HepG2 (cell line): ENCODE measurements around the gene CFAP97. TPM values are rescaled to one million over a fixed set of nuclear protein-coding genes. Genes with fewer than 3 reads are reported as not detected.
A peak's percentile ranks its signal among the peaks of the same experiment; 100 is the strongest.

Experiments
- ATAC-seq: fragments of 200-7000 bp; cut with Tn5 transposase; 3 replicates; pipeline ENCODE4 v1.9.1; 2020; ENCODE audit warnings: mild to moderate bottlenecking, moderate library complexity
- BruUV-seq: library from RNA; stranded (reverse); fragments of 400-500 nt; replicated peaks from 2 replicates; lab custom pipeline; 2021; lab: Mats Ljungman, UMichigan
- CTCF ChIA-PET: fragments of 300-600 bp; formaldehyde crosslinking; extraction: SDS; loops from one replicate; lab custom pipeline; 2021; ENCODE audit warnings: low total read pairs, inconsistent platforms, low intra/inter-chr PET ratio; lab: Yijun Ruan, JAX
- POLR2A ChIA-PET: fragments of 350-600 bp; sonication (Branson Sonifier 250); formaldehyde crosslinking; loops from one replicate; lab custom pipeline; 2020; ENCODE audit warnings: antibody characterized with exemption, inconsistent platforms; lab: Yijun Ruan, JAX
- DNase-seq: peaks from one replicate; pipeline ENCODE4 v3.0.0-alpha.2; 2015; ENCODE audit warnings: low spot score
- FAIRE-seq: peaks from 3 replicates; lab custom pipeline; 2011; peaks lifted over from hg19 to GRCh38; lab: Jason Lieb, UNC
- H2AFZ ChIP-seq: one replicate; pipeline ENCODE4 v1.6.1; 2011; ENCODE audit warnings: low read length, inconsistent platforms
- H3K27ac ChIP-seq: fragments of 300-600 bp; 3 replicates; pipeline ENCODE4 v1.8.0; 2011; ENCODE audit warnings: mixed run types, mild to moderate bottlenecking, mixed read lengths, low read length, inconsistent platforms; ENCODE audit not compliant: insufficient read depth; ENCODE audit errors: extremely low read length
- H3K27me3 ChIP-seq, 2 experiments: fragments of 200-600 bp in 1 of 2; 2 replicates in 1 of 2; 3 replicates in 1 of 2; pipeline versions ENCODE4 v1.6.0 to v1.8.0; 2011; ENCODE audit warnings: low read length in 2 of 2, mild to moderate bottlenecking in 2 of 2, moderate library complexity in 2 of 2, inconsistent platforms in 1 of 2; ENCODE audit not compliant: insufficient read depth in 2 of 2, control insufficient read depth in 1 of 2
- H3K36me3 ChIP-seq, 2 experiments: fragments of 200-600 bp in 1 of 2; replicated peaks in 1 of 2; 2 replicates in 1 of 2; 3 replicates in 1 of 2; pipeline versions ENCODE4 v1.5.1 to v1.8.0; 2011; ENCODE audit warnings: low read length in 2 of 2, inconsistent platforms in 1 of 2; ENCODE audit not compliant: insufficient read depth in 2 of 2, control insufficient read depth in 1 of 2
- H3K4me1 ChIP-seq: 2 replicates; pipeline ENCODE4 v1.5.1; 2012; ENCODE audit warnings: low read length, inconsistent platforms; ENCODE audit not compliant: insufficient read depth
- H3K4me2 ChIP-seq: 2 replicates; pipeline ENCODE4 v1.6.0; 2011; ENCODE audit warnings: low read depth, low read length, inconsistent platforms
- H3K4me3 ChIP-seq, 3 experiments: fragments of 200-600 bp in 1 of 3; sonication (generic), shearing (Covaris generic) in 1 of 3; replicated peaks in 1 of 3; 2 replicates each; pipeline ENCODE4 v1.5.1; 2011 to 2016; ENCODE audit warnings: low read length in 3 of 3, inconsistent platforms in 2 of 3, low read depth in 2 of 3, mild to moderate bottlenecking in 2 of 3, control low read depth in 1 of 3, mixed read lengths in 1 of 3; ENCODE audit not compliant: insufficient read depth in 1 of 3
- H3K79me2 ChIP-seq: one replicate; pipeline ENCODE4 v1.6.1; 2011; ENCODE audit warnings: low read length, inconsistent platforms; ENCODE audit not compliant: insufficient read depth
- H3K9ac ChIP-seq: 2 replicates; pipeline ENCODE4 v1.6.0; 2011; ENCODE audit warnings: mild to moderate bottlenecking, low read depth, low read length, inconsistent platforms; ENCODE audit not compliant: insufficient read depth
- H3K9me3 ChIP-seq: 2 replicates; pipeline ENCODE4 v1.5.1; 2012; ENCODE audit warnings: mild to moderate bottlenecking, low read length
- H4K20me1 ChIP-seq: 2 replicates; pipeline ENCODE4 v1.6.0; 2011; ENCODE audit warnings: inconsistent platforms, mild to moderate bottlenecking, low read length, moderate library complexity; ENCODE audit not compliant: insufficient read depth
- ASH2L ChIP-seq: fragments of 300-600, 200-600 bp; sonication (generic); IDR thresholded peaks from 2 replicates; pipeline ENCODE4 v1.7.0; 2017; ENCODE audit warnings: low read depth, mild to moderate bottlenecking, moderate library complexity, mixed read lengths, low read length; ENCODE audit not compliant: insufficient read length
- FOXM1 ChIP-seq: sonication (generic); formaldehyde crosslinking; IDR thresholded peaks from 2 replicates; pipeline ENCODE4 v1.5.0; 2020; ENCODE audit warnings: missing genetic modification reagents
- FOXO4 ChIP-seq: sonication (generic); formaldehyde crosslinking; conservative IDR thresholded peaks from 2 replicates; pipeline ENCODE4 v1.8.1; 2023; ENCODE audit warnings: missing genetic modification reagents
- FOXP1 ChIP-seq, 2 experiments: fragments of 450-650 bp in 1 of 2; IDR thresholded peaks; 2 replicates each; pipeline ENCODE4 v1.6.1; 2017 to 2018; ENCODE audit warnings: antibody characterized with exemption in 1 of 2
- HOXD1 ChIP-seq: sonication (generic); formaldehyde crosslinking; IDR thresholded peaks from 2 replicates; pipeline ENCODE4 v1.5.0; 2020; ENCODE audit warnings: missing genetic modification reagents
- KLF6 ChIP-seq: IDR thresholded peaks from 2 replicates; pipeline ENCODE4 v1.8.0; 2016; ENCODE audit warnings: missing biosample characterization, missing genetic modification reagents
- LCORL ChIP-seq, 2 experiments: fragments of 450-650 bp in 1 of 2; sonication (generic) in 1 of 2; formaldehyde crosslinking in 1 of 2; IDR thresholded peaks; 2 replicates each; pipeline versions ENCODE4 v1.5.0 to v1.6.1; 2017 to 2020; ENCODE audit warnings: antibody characterized with exemption in 1 of 2, missing genetic modification reagents in 1 of 2
- SP4 ChIP-seq: sonication (generic); formaldehyde crosslinking; IDR thresholded peaks from 2 replicates; pipeline ENCODE4 v1.8.1; 2023; ENCODE audit warnings: mild to moderate bottlenecking, missing genetic modification reagents
- TBX2 ChIP-seq: sonication (generic); formaldehyde crosslinking; IDR thresholded peaks from 2 replicates; pipeline ENCODE4 v1.5.0; 2020; ENCODE audit warnings: missing genetic modification reagents, mild to moderate bottlenecking, borderline replicate concordance
- TMF1 ChIP-seq: sonication (generic); formaldehyde crosslinking; IDR thresholded peaks from 2 replicates; pipeline ENCODE4 v1.8.1; 2022; ENCODE audit warnings: low read depth, missing genetic modification reagents
- TOPORS ChIP-seq: sonication (generic); formaldehyde crosslinking; IDR thresholded peaks from 2 replicates; pipeline ENCODE4 v1.8.0; 2023; ENCODE audit warnings: mild to moderate bottlenecking, missing genetic modification reagents
- ZC3H13 ChIP-seq: sonication (generic); formaldehyde crosslinking; IDR thresholded peaks from 2 replicates; pipeline ENCODE4 v1.8.1; 2023; ENCODE audit warnings: mild to moderate bottlenecking, missing genetic modification reagents, moderate library complexity
- ZFP36L1 ChIP-seq: sonication (generic); formaldehyde crosslinking; IDR thresholded peaks from 2 replicates; pipeline ENCODE4 v1.8.0; 2022; ENCODE audit warnings: mild to moderate bottlenecking, missing genetic modification reagents, moderate library complexity
- ZNF17 ChIP-seq: sonication (generic); formaldehyde crosslinking; IDR thresholded peaks from 2 replicates; pipeline ENCODE4 v1.5.0; 2020; ENCODE audit warnings: mild to moderate bottlenecking, missing genetic modification reagents
- ZNF235 ChIP-seq: sonication (generic); formaldehyde crosslinking; IDR thresholded peaks from 2 replicates; pipeline ENCODE4 v1.8.1; 2023; ENCODE audit warnings: mild to moderate bottlenecking, missing genetic modification reagents, borderline replicate concordance
- ZNF282 ChIP-seq: fragments of 450-650 bp; IDR thresholded peaks from 2 replicates; pipeline ENCODE4 v1.6.1; 2018; ENCODE audit not compliant: partially characterized antibody
- ZNF354B ChIP-seq: sonication (generic); formaldehyde crosslinking; IDR thresholded peaks from 2 replicates; pipeline ENCODE4 v1.8.0; 2022; ENCODE audit warnings: mild to moderate bottlenecking, missing genetic modification reagents
- ZNF460 ChIP-seq: sonication (generic); formaldehyde crosslinking; IDR thresholded peaks from 2 replicates; pipeline ENCODE4 v1.5.1; 2020; ENCODE audit warnings: missing genetic modification reagents, mild to moderate bottlenecking, borderline replicate concordance
- ZNF780A ChIP-seq: sonication (generic); formaldehyde crosslinking; IDR thresholded peaks from 2 replicates; pipeline ENCODE4 v1.8.0; 2022; ENCODE audit warnings: mild to moderate bottlenecking, missing genetic modification reagents, moderate library complexity
- ZSCAN12 ChIP-seq: sonication (generic); formaldehyde crosslinking; IDR thresholded peaks from 2 replicates; pipeline ENCODE4 v1.9.0; 2021; ENCODE audit warnings: mild to moderate bottlenecking, missing genetic modification reagents
- ZSCAN22 ChIP-seq: sonication (generic); formaldehyde crosslinking; IDR thresholded peaks from 2 replicates; pipeline ENCODE4 v1.4.0; 2020; ENCODE audit warnings: mild to moderate bottlenecking, missing genetic modification reagents
- WGBS: methylation state at CpG from one replicate; pipeline ENCODE4 v1.1.6; 2017; ENCODE audit warnings: low lambda C conversion rate; 5-methylcytosine and 5-hydroxymethylcytosine counted together
- in situ Hi-C: cut with HindIII; loops from 2 replicates; pipeline ENCODE4 v1.10.0; 2017; ENCODE audit warnings: low pct_unique_long_range_greater_than_20kb; ENCODE audit not compliant: extremely low pct_ligation_motif_present
- intact Hi-C: fragments of 100-400 bp; cut with micrococcal nuclease; formaldehyde crosslinking; loops from one replicate; pipeline ENCODE4 v1.10.0; 2022; ENCODE audit not compliant: unreplicated experiment
- polyA plus RNA-seq, 8 experiments: library from polyadenylated mRNA; depleted of rRNA in 3 of 8; stranded (reverse) in 7 of 8; unstranded in 1 of 8; fragments of >200 nt; fragmentation: Illumina TruSeq in 4 of 8; extraction: Trizol in 4 of 8; gene quantifications; 2 replicates each; pipeline versions ENCODE4 v1.2.1 to v1.2.3, GENCODE V29; 2011 to 2016; ENCODE audit warnings: low read depth in 4 of 8, missing spikeins in 1 of 8, mixed read lengths in 1 of 8; ENCODE audit not compliant: insufficient read depth in 1 of 8
- total RNA-seq, 5 experiments: library from RNA; depleted of rRNA; stranded (reverse); fragments of >200 nt; fragmentation: Illumina TruSeq; extraction: Trizol; gene quantifications; 2 replicates each; pipeline ENCODE4 v1.2.3, GENCODE V29; 2016; ENCODE audit warnings: low read depth in 1 of 5

The CFAP97 gene
- total and polyA plus RNA-seq, 2 of the 13 experiments (the other 11 are each of a cell fraction or from before 2014, with no cell fraction given) = 32.1 to 44.4 TPM

GRCh38 chr4:185204238-185204910 is 574 bp upstream of the CFAP97 start:
- DNase-seq (no peak), FAIRE-seq (no peak), ATAC-seq (no peak)
- peak overlapping the region; percentile 98 for H3K4me2 ChIP-seq
- intact Hi-C loops (loop anchor here (5.0 kb wide), 2 partner anchors 62 to 193 kb away; partner anchors contain the start of genes ANKRD37, LRP2BP and SLC25A4), in situ Hi-C loops (no loop called here)
- H3K36me3 ChIP-seq = peaks cover 0 to 5% of the 10 kb centered on the region in 2 experiments; a peak in 1 of 5 replicates
- H4K20me1 ChIP-seq = no peaks in the 10 kb centered on the region
- peak overlapping the region; percentile 66 to 82 (median 73) for H3K4me3 ChIP-seq
- H2AFZ ChIP-seq = no peak overlapping the region
- peaks cover 37% of the 10 kb centered on the region for H3K79me2 ChIP-seq
- no peaks in the 10 kb centered on the region for H3K27me3 ChIP-seq
- no peaks in the 10 kb centered on the region for H3K9me3 ChIP-seq
- CTCF ChIA-PET = no interaction called here
- TSS peak; percentile 71 for BruUV-seq
- POLR2A ChIA-PET = interaction anchor here (1.5 kb wide), 1 partner anchor 12 kb away, joined by 3 read pairs; no protein-coding TSS in a partner anchor
- TF ChIP-seq LCORL (IDR thresholded peaks at IDR 0.05) = no peak
- peak; percentile 51; the same call in 1 of the 2 replicates for TF ChIP-seq LCORL (CRISPR knock-in tag; IDR thresholded peaks at IDR 0.05)
- 0 out of 2 replicates have a peak, but pooled peaks have one; percentile 13 for TF ChIP-seq ZSCAN12 (CRISPR knock-in tag)
- TF ChIP-seq ZNF17 = 0 out of 2 replicates have a peak, but pooled peaks have one; percentile 2
- 0 out of 2 replicates have a peak, but pooled peaks have one; percentile 13 for TF ChIP-seq TBX2 (CRISPR knock-in tag)
- TF ChIP-seq ZNF235 (CRISPR knock-in tag) = 0 out of 2 replicates have a peak, but pooled peaks have one; percentile 30
- TF ChIP-seq ASH2L = no peak
- no peak for TF ChIP-seq ZC3H13 (CRISPR knock-in tag)
- no peak for TF ChIP-seq ZNF282
- TF ChIP-seq KLF6 (CRISPR knock-in tag) = 0 out of 2 replicates have a peak, but pooled peaks have one; percentile 10
- no peak for TF ChIP-seq FOXP1 (IDR thresholded peaks at IDR 0.05)
- no peak for TF ChIP-seq FOXP1 (CRISPR knock-in tag; IDR thresholded peaks at IDR 0.05)
- TF ChIP-seq ZNF354B = no peak
- peak; percentile 5; the same call in 1 of the 2 replicates for TF ChIP-seq TOPORS (CRISPR knock-in tag)
- 0 out of 2 replicates have a peak, but pooled peaks have one; percentile 15 for TF ChIP-seq HOXD1
- no peak for TF ChIP-seq ZNF460 (CRISPR knock-in tag)
- 0 out of 2 replicates have a peak, but pooled peaks have one; percentile 78 for TF ChIP-seq FOXO4 (CRISPR knock-in tag)
- no peak for TF ChIP-seq ZNF780A (CRISPR knock-in tag)
- 0 out of 2 replicates have a peak, but pooled peaks have one; percentile 3 for TF ChIP-seq TMF1 (CRISPR knock-in tag)
- no peak for TF ChIP-seq ZSCAN22 (CRISPR knock-in tag)
- TF ChIP-seq FOXM1 (CRISPR knock-in tag) = 0 out of 2 replicates have a peak, but pooled peaks have one; percentile 2
- 0 out of 2 replicates have a peak, but pooled peaks have one; percentile 39 for TF ChIP-seq ZFP36L1
- 0 out of 2 replicates have a peak, but pooled peaks have one; percentile 0 for TF ChIP-seq SP4 (CRISPR knock-in tag)
- 6% methylated on average over 14 of the region's 14 CpGs for WGBS
- H3K27ac ChIP-seq = peak overlapping the region; percentile 96
- peaks cover 58% of the 10 kb centered on the region for H3K4me1 ChIP-seq
- peak overlapping the region; percentile 97 for H3K9ac ChIP-seq
